LNCAP (cell line): Measurements from ENCODE around the gene SCMH1.

Experiments
- CTCF ChIP-seq: fragments of 450-650 bp; IDR thresholded peaks from 2 replicates; pipeline ENCODE4 v1.5.1; 2017; ENCODE audit warnings: mild to moderate bottlenecking

SCMH1 gene

DNA sequence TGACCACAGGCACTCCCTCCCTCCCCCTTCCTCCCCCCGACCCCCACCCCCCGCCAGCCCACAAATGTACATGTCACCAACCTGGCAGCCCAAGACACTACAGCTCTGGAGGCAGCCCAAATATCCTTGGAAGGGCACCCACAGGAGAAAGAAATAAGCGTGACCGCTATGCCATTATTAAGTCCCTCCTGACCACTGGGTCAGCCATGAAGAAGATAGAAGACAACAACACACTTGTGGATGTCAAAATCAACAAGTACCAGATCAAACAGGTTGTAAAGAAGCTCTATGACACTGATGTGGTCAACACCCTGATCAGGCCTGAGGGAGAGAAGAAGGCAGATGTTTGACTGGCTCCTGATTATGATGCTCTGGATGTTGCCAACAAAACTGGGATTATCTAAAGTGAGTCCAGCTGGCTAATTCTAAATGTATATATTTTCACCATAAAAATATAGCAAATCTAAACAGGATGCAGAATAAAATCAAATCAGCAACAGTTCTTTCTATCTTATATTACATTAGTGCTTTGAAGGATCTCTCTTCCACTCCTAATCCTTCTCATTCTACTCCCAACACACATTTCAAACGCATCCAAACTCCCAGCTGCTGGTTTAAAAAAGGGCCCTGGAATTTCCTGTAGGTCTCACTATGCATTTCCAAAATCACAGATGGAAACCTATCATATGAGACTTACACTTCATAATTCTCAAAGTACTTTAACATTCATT, 143.2 kb downstream of the SCMH1 start:
- no peak for TF ChIP-seq CTCF

DNA sequence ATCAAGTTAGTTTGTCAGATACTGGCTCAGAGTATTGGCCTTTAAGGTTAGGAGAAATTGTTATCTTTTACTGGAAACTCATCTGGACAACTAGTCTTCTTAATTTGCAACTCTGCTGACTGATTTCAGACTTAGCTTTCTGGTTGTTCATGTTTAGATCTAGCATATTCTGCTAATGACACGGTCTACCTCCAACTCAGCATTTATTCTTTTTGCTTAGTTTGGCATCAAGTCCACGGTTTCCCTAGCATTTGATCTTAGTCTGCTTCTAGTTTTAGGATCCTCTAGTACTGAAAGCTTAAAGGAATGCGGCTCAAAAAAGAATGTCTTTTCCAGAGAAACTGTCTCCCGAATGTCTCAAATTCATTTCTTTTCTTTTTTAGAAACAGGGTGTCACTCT, 145.0 kb downstream of the SCMH1 start:
- TF ChIP-seq CTCF, result no peak

DNA sequence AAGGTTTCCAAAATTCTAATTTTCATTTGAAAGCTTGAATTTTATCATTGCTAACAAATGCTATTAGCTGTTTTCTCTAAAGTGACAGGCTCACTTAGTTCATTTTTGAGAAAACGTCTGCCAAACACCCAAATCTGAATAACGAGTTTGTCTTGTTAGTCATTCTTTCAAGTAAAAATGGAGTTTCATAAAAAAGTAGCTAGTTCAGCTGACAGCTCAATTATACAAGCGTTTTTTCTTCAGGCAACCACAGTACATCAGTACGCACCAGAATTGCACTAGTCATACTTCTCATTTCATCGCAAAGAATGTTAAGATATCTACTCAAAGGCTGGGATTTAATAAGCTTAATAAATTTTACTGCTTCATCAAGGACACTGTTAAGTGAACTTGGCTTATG, 148.3 kb downstream of the SCMH1 start:
- TF ChIP-seq CTCF, result no peak

GRCh38 chr1:41086921-41087320, 155.2 kb downstream of the SCMH1 start:
- TF ChIP-seq CTCF, result no peak

GRCh38 chr1:41078616-41079015, 163.5 kb downstream of the SCMH1 start:
- TF ChIP-seq CTCF, result no peak

DNA sequence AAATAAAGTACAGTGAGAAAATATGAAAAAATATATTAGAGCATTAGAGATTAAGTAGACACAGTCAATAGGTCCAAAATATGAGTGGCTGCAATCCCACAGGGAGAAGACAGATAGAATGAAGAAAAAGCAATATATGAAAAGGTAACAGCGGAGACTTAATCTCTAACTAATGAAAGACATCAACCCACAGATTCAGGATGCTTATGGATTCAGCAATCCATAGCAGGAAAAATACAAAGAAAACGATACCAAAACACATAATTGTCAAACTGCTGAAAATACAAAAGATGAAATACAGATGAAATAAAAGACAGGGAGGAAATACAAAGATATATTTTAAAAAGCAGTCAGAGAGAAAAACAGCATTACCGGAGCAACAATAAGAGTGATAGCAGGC, 163.9 kb downstream of the SCMH1 start:
- TF ChIP-seq CTCF, result no peak

DNA sequence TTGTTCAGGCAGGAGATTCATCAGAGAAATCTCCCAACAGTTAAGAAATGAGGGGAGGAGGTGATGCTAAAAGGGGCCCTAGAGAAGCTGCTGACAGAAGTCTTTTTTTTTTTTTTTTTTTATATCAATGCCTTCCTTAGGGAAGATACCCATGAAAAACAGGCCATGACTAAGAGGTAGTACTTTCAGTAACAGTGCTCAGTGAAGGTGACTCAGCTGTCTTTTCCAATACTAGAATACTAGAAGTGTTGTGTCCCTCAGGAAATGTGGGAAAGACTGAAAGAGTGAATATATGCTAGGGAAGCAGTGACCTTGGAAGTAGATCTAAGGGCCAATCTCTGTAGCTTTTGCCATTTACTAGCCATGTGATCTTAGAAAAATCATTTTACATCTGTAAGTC, 168.1 kb downstream of the SCMH1 start:
- TF ChIP-seq CTCF, result no peak

DNA sequence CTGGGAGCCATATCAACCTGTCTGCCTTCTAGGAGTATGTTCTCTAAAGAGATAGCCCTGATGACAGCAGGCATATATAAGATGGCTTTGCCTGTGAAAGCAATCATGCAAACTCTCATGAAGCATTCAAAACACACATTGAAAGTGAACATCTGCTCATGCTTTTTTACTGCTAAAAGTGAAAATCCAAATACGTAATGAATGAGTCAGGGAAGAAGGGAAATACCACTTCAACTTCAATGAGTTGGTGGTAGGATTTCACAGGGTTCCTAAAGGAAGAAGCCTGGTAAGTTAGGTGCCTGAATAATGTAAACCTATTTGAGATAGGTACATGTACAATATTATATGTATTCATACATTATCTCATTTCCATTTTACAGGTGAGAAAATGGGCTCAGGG, 170.1 kb downstream of the SCMH1 start:
- TF ChIP-seq CTCF, result no peak
